Measurements from ENCODE around the gene MYO5B. TPM values are rescaled to one million over a fixed set of nuclear protein-coding genes. Genes with fewer than 3 reads are reported as not detected.

MYO5B gene
- total RNA-seq, 1 experiment from 2014 or later, result 32.1 TPM

GRCh38 chr18:50011813-50012435, 183.0 kb downstream of the MYO5B start:
- ChIA-PET POLR2A (no interaction called here), CTCF (interaction anchor here (1.0 kb wide), 1 partner anchor 418 kb away, joined by 3 read pairs; no protein-coding TSS in a partner anchor), RAD21 (ENCODE audit: low non-redundant PET in 1 of 2, low total read pairs in 2 of 2, uncharacterized antibody in 2 of 2, unreplicated experiment in 2 of 2) (no interaction called here)
- H2AFZ ChIP-seq (ENCODE audit: low read depth, low read length, poor library complexity, severe bottlenecking), result no peak overlapping the region
- H3K9ac ChIP-seq (ENCODE audit: low read length), result no peak overlapping the region
- H3K9me2 ChIP-seq (ENCODE audit: insufficient read depth), result no peaks in the 10 kb centered on the region
- no peak for DNase-seq (ENCODE audit: low read depth, low spot score)
- BruUV-seq (replicated peaks), result no TSS peak
- H4K20me1 ChIP-seq (ENCODE audit: insufficient read depth), result no peaks in the 10 kb centered on the region
- peaks cover 0 to 14% of the 10 kb centered on the region in 2 experiments; a peak in 1 of 4 replicates for H3K4me1 ChIP-seq (ENCODE audit: control insufficient read depth in 1 of 2, insufficient read depth in 2 of 2, low read length in 2 of 2)
- TF ChIP-seq ELF1 (IDR thresholded peaks at IDR 0.05; ENCODE audit: borderline replicate concordance, low read depth) (no peak), REST (IDR thresholded peaks at IDR 0.05; ENCODE audit: low read depth) (no peak), ATF3 (IDR thresholded peaks at IDR 0.05) (no peak), FOSL1 (IDR thresholded peaks at IDR 0.05; ENCODE audit: low read depth) (no peak), YY1 (IDR thresholded peaks at IDR 0.05; ENCODE audit: extremely low read depth, insufficient replicate concordance, low read depth, low read length) (no peak), CBX3 (IDR thresholded peaks at IDR 0.05; ENCODE audit: low read depth) (no peak), MAX (IDR thresholded peaks at IDR 0.05) (no peak)
- no peaks in the 10 kb centered on the region for H3K79me2 ChIP-seq (ENCODE audit: insufficient read depth, low read length)
- H3K27me3 ChIP-seq (ENCODE audit: insufficient read depth, low read length), result no peaks in the 10 kb centered on the region
- no peak overlapping the region for H3K4me3 ChIP-seq (replicated peaks in 1 of 2; ENCODE audit: low read depth in 1 of 2, low read length in 2 of 2)
- H3K27ac ChIP-seq (ENCODE audit: low read depth, low read length), result no peak overlapping the region
- no peak overlapping the region for H3K4me2 ChIP-seq (ENCODE audit: low read length)
- intact Hi-C loops (cut with micrococcal nuclease), result no loop called here
- H3K9me3 ChIP-seq (ENCODE audit: control insufficient read depth in 1 of 2, insufficient read depth in 1 of 2, low read depth in 1 of 2, low read length in 2 of 2), result no peaks in the 10 kb centered on the region
- ATAC-seq, result no peak
- H3K36me3 ChIP-seq (ENCODE audit: control insufficient read depth in 1 of 2, insufficient read depth in 2 of 2, low read length in 2 of 2), result no peaks in the 10 kb centered on the region
